ENCODE results near the gene EDN3.

Gene EDN3

DNA sequence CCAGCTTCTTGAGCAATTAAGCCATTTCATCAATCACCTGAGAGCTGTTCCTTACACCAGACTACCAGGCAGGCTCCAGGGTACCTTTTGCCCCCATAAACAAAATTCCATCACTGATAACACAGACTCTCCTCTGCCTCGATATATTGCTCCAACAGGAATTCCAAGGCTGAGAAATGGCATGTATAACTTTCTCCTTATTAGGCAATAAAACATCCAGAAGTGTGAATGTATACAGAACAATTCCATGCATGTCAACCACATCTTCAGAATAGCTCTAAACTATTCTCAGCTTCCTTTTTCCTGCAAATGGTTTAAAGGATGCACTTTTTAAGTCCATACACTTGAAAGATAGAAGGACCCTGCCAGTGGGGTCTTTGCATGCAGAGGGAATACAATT is 73.8 kb downstream of the EDN3 start:
- no peak overlapping the region for H3K4me3 ChIP-seq (replicated peaks; ENCODE audit: low read depth, low read length)
- no peak for DNase-seq (ENCODE audit: extremely low read depth, insufficient read length)
- no peak for TF ChIP-seq CTCF (IDR thresholded peaks at IDR 0.05; ENCODE audit: insufficient read depth, low read length, poor library complexity, severe bottlenecking)
- H3K27me3 ChIP-seq (replicated peaks; ENCODE audit: control insufficient read depth, insufficient read depth, low read length): peaks cover under 1% of the 10 kb centered on the region
- H3K36me3 ChIP-seq (ENCODE audit: control insufficient read depth, insufficient read depth, low read length): no peaks in the 10 kb centered on the region

DNA sequence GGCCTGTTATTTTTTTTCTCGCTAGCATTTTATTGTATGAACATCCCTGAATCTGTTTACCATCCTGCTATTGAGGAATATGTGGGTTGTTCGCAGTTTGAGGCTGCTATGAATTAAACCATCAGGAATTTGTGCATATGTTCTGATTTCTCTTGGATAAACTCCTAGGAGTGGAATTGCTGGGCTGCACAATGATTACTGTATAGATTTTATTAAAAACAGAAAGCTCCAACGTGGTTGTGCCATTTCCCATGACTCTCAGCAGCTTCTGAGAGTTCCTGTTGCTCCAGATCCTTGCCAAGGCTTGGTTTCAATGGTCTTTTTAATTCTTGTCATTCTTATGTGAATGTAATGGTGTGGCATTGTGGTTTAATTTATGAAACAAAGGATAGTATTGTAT is 75.1 kb downstream of the EDN3 start:
- H3K4me3 ChIP-seq (replicated peaks; ENCODE audit: low read depth, low read length): no peak overlapping the region
- H3K36me3 ChIP-seq (ENCODE audit: control insufficient read depth, insufficient read depth, low read length): no peaks in the 10 kb centered on the region
- no peak for TF ChIP-seq CTCF (IDR thresholded peaks at IDR 0.05; ENCODE audit: insufficient read depth, low read length, poor library complexity, severe bottlenecking)
- no peak for DNase-seq (ENCODE audit: extremely low read depth, insufficient read length)
- H3K27me3 ChIP-seq (replicated peaks; ENCODE audit: control insufficient read depth, insufficient read depth, low read length): peaks cover 1% of the 10 kb centered on the region
